WTC11 (cell line): ENCODE results near the gene DSC3. TPM values are rescaled to one million over a fixed set of nuclear protein-coding genes. Genes with fewer than 3 reads are reported as not detected.

Experiments used
- ATAC-seq: fragments of 200-7000 bp; cut with Tn5 transposase; 2 replicates; pipeline ENCODE4 v1.10.0; 2021; ENCODE audit warnings: mild to moderate bottlenecking, moderate library complexity
- CTCF ChIA-PET: fragments of 300-600 bp; sonication (Branson Sonifier 250); formaldehyde crosslinking; loops from one replicate; lab custom pipeline; 2021; ENCODE audit warnings: antibody characterized with exemption; lab: Charles Lee
- POLR2A ChIA-PET: fragments of 350-600 bp; sonication (Branson Sonifier 250); formaldehyde crosslinking; loops from one replicate; lab custom pipeline; 2021; ENCODE audit warnings: antibody characterized with exemption; lab: Charles Lee
- DNase-seq: peaks from one replicate; pipeline ENCODE4 v3.0.0; 2021; ENCODE audit warnings: low spot score
- H3K27ac Mint-ChIP-seq: 2 replicates; pipeline ENCODE4 v1.8.0; 2021; ENCODE audit warnings: mixed read lengths
- H3K27me3 Mint-ChIP-seq: 2 replicates; pipeline ENCODE4 v1.8.0; 2021; ENCODE audit warnings: low read depth, mild to moderate bottlenecking, moderate library complexity, mixed read lengths
- H3K36me3 Mint-ChIP-seq: 2 replicates; pipeline ENCODE4 v1.8.0; 2021; ENCODE audit warnings: mixed read lengths
- H3K4me1 Mint-ChIP-seq: 2 replicates; pipeline ENCODE4 v1.8.0; 2022; ENCODE audit warnings: mixed read lengths
- H3K4me3 Mint-ChIP-seq: 2 replicates; pipeline ENCODE4 v1.8.0; 2021; ENCODE audit warnings: mild to moderate bottlenecking, moderate library complexity, mixed read lengths
- H3K9me3 Mint-ChIP-seq: 2 replicates; pipeline ENCODE4 v1.8.0; 2021; ENCODE audit warnings: mixed read lengths
- AR ChIP-seq: fragments of 250-450 bp; sonication (Bioruptor Pico); IDR thresholded peaks from 2 replicates; pipeline ENCODE4 v1.9.0; 2021; ENCODE audit warnings: mild to moderate bottlenecking
- ATF2 ChIP-seq: sonication (generic); formaldehyde crosslinking; IDR thresholded peaks from 2 replicates; pipeline ENCODE4 v1.8.1; 2022; ENCODE audit warnings: low read depth, missing genetic modification reagents, borderline replicate concordance
- ATF3 ChIP-seq: sonication (generic); formaldehyde crosslinking; conservative IDR thresholded peaks from 2 replicates; pipeline ENCODE4 v1.8.1; 2022; ENCODE audit warnings: mild to moderate bottlenecking, missing genetic modification reagents
- ATF6 ChIP-seq: sonication (generic); formaldehyde crosslinking; IDR thresholded peaks from 2 replicates; pipeline ENCODE4 v1.8.1; 2023; ENCODE audit warnings: mild to moderate bottlenecking, missing genetic modification reagents
- CREB1 ChIP-seq: sonication (generic); formaldehyde crosslinking; IDR thresholded peaks from 2 replicates; pipeline ENCODE4 v1.8.0; 2023; ENCODE audit warnings: mild to moderate bottlenecking, missing genetic modification reagents
- E2F1 ChIP-seq: sonication (generic); formaldehyde crosslinking; IDR thresholded peaks from 2 replicates; pipeline ENCODE4 v1.8.0; 2022; ENCODE audit warnings: mild to moderate bottlenecking, missing genetic modification reagents
- ERG ChIP-seq: fragments of 250-450 bp; sonication (Bioruptor Pico); IDR thresholded peaks from 2 replicates; pipeline ENCODE4 v1.8.0; 2021; ENCODE audit warnings: mild to moderate bottlenecking
- FOXJ3 ChIP-seq: sonication (generic); formaldehyde crosslinking; IDR thresholded peaks from 2 replicates; pipeline ENCODE4 v1.9.0; 2021; ENCODE audit warnings: missing genetic modification reagents, mild to moderate bottlenecking, borderline replicate concordance
- GTF2I ChIP-seq: fragments of 250-450 bp; sonication (Bioruptor Pico); conservative IDR thresholded peaks from 2 replicates; pipeline ENCODE4 v1.4.0; 2021; ENCODE audit warnings: mild to moderate bottlenecking
- HMGA2 ChIP-seq: fragments of 250-450 bp; sonication (Bioruptor Pico); IDR thresholded peaks from 2 replicates; pipeline ENCODE4 v1.4.0; 2021; ENCODE audit warnings: mild to moderate bottlenecking, moderate library complexity
- IRF2 ChIP-seq: sonication (generic); formaldehyde crosslinking; IDR thresholded peaks from 2 replicates; pipeline ENCODE4 v1.8.0; 2022; ENCODE audit warnings: low read depth, missing genetic modification reagents, borderline replicate concordance
- KAT7 ChIP-seq: sonication (generic); formaldehyde crosslinking; IDR thresholded peaks from 2 replicates; pipeline ENCODE4 v1.8.1; 2023; ENCODE audit warnings: missing genetic modification reagents, mild to moderate bottlenecking, borderline replicate concordance
- MLX ChIP-seq: sonication (generic); formaldehyde crosslinking; IDR thresholded peaks from 2 replicates; pipeline ENCODE4 v1.8.1; 2023; ENCODE audit warnings: mild to moderate bottlenecking, missing genetic modification reagents, moderate library complexity
- MXD4 ChIP-seq: fragments of 250-450 bp; sonication (Bioruptor Pico); IDR thresholded peaks from 2 replicates; pipeline ENCODE4 v1.8.0; 2021; ENCODE audit warnings: mild to moderate bottlenecking, moderate library complexity, borderline replicate concordance
- MYBL2 ChIP-seq: sonication (generic); formaldehyde crosslinking; IDR thresholded peaks from 2 replicates; pipeline ENCODE4 v1.8.1; 2023; ENCODE audit warnings: mild to moderate bottlenecking, moderate library complexity, missing genetic modification reagents
- NR2C2 ChIP-seq: sonication (generic); formaldehyde crosslinking; IDR thresholded peaks from 2 replicates; pipeline ENCODE4 v1.8.0; 2022; ENCODE audit warnings: mild to moderate bottlenecking, missing genetic modification reagents
- RORB ChIP-seq: fragments of 250-450 bp; sonication (Bioruptor Pico); IDR thresholded peaks from 2 replicates; pipeline ENCODE4 v1.9.0; 2021; ENCODE audit warnings: mild to moderate bottlenecking
- SOX15 ChIP-seq: fragments of 250-450 bp; sonication (Bioruptor Pico); IDR thresholded peaks from 2 replicates; pipeline ENCODE4 v1.9.0; 2021; ENCODE audit warnings: mild to moderate bottlenecking
- STAT6 ChIP-seq: sonication (generic); formaldehyde crosslinking; conservative IDR thresholded peaks from 2 replicates; pipeline ENCODE4 v1.8.1; 2023; ENCODE audit warnings: mild to moderate bottlenecking, low read depth, missing genetic modification reagents, moderate library complexity
- TCF7 ChIP-seq: sonication (generic); formaldehyde crosslinking; IDR thresholded peaks from 2 replicates; pipeline ENCODE4 v1.8.0; 2022; ENCODE audit warnings: mild to moderate bottlenecking, low read depth, missing genetic modification reagents, moderate library complexity
- TEAD4 ChIP-seq: sonication (generic); formaldehyde crosslinking; IDR thresholded peaks from 2 replicates; pipeline ENCODE4 v1.8.0; 2022; ENCODE audit warnings: mild to moderate bottlenecking, missing genetic modification reagents
- ZMAT4 ChIP-seq: fragments of 250-450 bp; sonication (Bioruptor Pico); IDR thresholded peaks from 2 replicates; pipeline ENCODE4 v1.9.0; 2021; ENCODE audit warnings: mild to moderate bottlenecking
- ZNF138 ChIP-seq: sonication (generic); formaldehyde crosslinking; conservative IDR thresholded peaks from 2 replicates; pipeline ENCODE4 v1.8.1; 2022; ENCODE audit warnings: mild to moderate bottlenecking, moderate library complexity, missing genetic modification reagents
- ZNF416 ChIP-seq: fragments of 250-450 bp; sonication (Bioruptor Pico); IDR thresholded peaks from 2 replicates; pipeline ENCODE4 v1.9.0; 2021; ENCODE audit warnings: mild to moderate bottlenecking, inconsistent platforms
- ZNF671 ChIP-seq: fragments of 250-450 bp; sonication (Bioruptor Pico); IDR thresholded peaks from 2 replicates; pipeline ENCODE4 v1.8.0; 2021; ENCODE audit warnings: mild to moderate bottlenecking
- total RNA-seq: library from RNA; stranded (reverse); gene quantifications from 3 replicates; pipeline ENCODE4 v1.2.3, GENCODE V29; 2021

DSC3 gene
- total RNA-seq, 1 experiment from 2014 or later: 2.6 TPM

- no peak overlapping the region for H3K4me3 Mint-ChIP-seq
- peaks cover 11% of the 10 kb centered on the region for H3K36me3 Mint-ChIP-seq
- H3K27me3 Mint-ChIP-seq: no peaks in the 10 kb centered on the region
- no peaks in the 10 kb centered on the region for H3K9me3 Mint-ChIP-seq
- DNase-seq: no peak
- no peak for ATAC-seq
- peaks cover 9% of the 10 kb centered on the region; the same call in 1 of the 2 replicates for H3K4me1 Mint-ChIP-seq
- POLR2A ChIA-PET: no interaction called here
- CTCF ChIA-PET: no interaction called here
- no peak for TF ChIP-seq MYBL2
- no peak for TF ChIP-seq NR2C2 (CRISPR knock-in tag)
- no peak for TF ChIP-seq FOXJ3
- TF ChIP-seq STAT6 (CRISPR knock-in tag): no peak
- no peak for TF ChIP-seq ATF2 (CRISPR knock-in tag)
- no peak for TF ChIP-seq ZNF671
- no peak for TF ChIP-seq HMGA2 (CRISPR knock-in tag)
- no peak for TF ChIP-seq ATF6
- no peak for TF ChIP-seq IRF2
- no peak for TF ChIP-seq MXD4
- no peak for TF ChIP-seq ZNF138
- TF ChIP-seq ZNF416: no peak
- H3K27ac Mint-ChIP-seq: no peak overlapping the region
Observed at GRCh38 chr18:31064130-31064529, 21.6 kb upstream of the DSC3 start.

GRCh38 chr18:31061945-31062344, 19.4 kb upstream of the DSC3 start:
- Mint-ChIP-seq H3K27ac (no peak overlapping the region), H3K27me3 (no peaks in the 10 kb centered on the region), H3K4me1 (peaks cover 31% of the 10 kb centered on the region), H3K4me3 (no peak overlapping the region), H3K36me3 (no peaks in the 10 kb centered on the region; the same call in 1 of the 2 replicates), H3K9me3 (no peaks in the 10 kb centered on the region)
- TF ChIP-seq ZNF138 (no peak), AR (CRISPR knock-in tag) (no peak), ZNF671 (no peak), SOX15 (CRISPR knock-in tag) (no peak), ATF3 (CRISPR knock-in tag) (no peak), KAT7 (CRISPR knock-in tag) (no peak), GTF2I (no peak), ZMAT4 (CRISPR knock-in tag) (no peak), ERG (no peak), RORB (CRISPR knock-in tag) (no peak), MLX (CRISPR knock-in tag) (no peak), E2F1 (no peak), TCF7 (CRISPR knock-in tag) (no peak), CREB1 (CRISPR knock-in tag) (no peak), TEAD4 (no peak)
- CTCF ChIA-PET: no interaction called here
- ATAC-seq (no peak), DNase-seq (no peak)
- POLR2A ChIA-PET: no interaction called here
